SK-N-SH treated with all-trans-retinoic acid at 6 μM for 48 hours (cell line): ENCODE results near the gene RHOA.

Experiments used
- ATAC-seq: fragments of 200-7000 bp; cut with Tn5 transposase; 3 replicates; pipeline ENCODE4 v1.9.1; 2020; ENCODE audit warnings: mild to moderate bottlenecking, moderate library complexity
- ARNTL ChIP-seq: fragments of 450-650 bp; formaldehyde crosslinking; IDR thresholded peaks from 2 replicates; pipeline ENCODE4 v1.5.0; 2020; ENCODE audit warnings: low read depth, mild to moderate bottlenecking, moderate library complexity, borderline replicate concordance
- BACH2 ChIP-seq: fragments of 250-450 bp; sonication (Bioruptor Pico); IDR thresholded peaks from 2 replicates; pipeline ENCODE4 v1.9.0; 2021; ENCODE audit warnings: mild to moderate bottlenecking, borderline replicate concordance
- CREB5 ChIP-seq: fragments of 250-450 bp; sonication (Bioruptor Pico); IDR thresholded peaks from 2 replicates; pipeline ENCODE4 v1.5.1; 2020; ENCODE audit warnings: low read depth, mild to moderate bottlenecking, moderate library complexity
- CSDC2 ChIP-seq: fragments of 250-450 bp; sonication (Bioruptor Pico); IDR thresholded peaks from 2 replicates; pipeline ENCODE4 v1.5.0; 2020; ENCODE audit warnings: mild to moderate bottlenecking, moderate library complexity
- CSRNP3 ChIP-seq: fragments of 250-450 bp; sonication (Bioruptor Pico); IDR thresholded peaks from 2 replicates; pipeline ENCODE4 v1.5.1; 2021; ENCODE audit warnings: mild to moderate bottlenecking, moderate library complexity
- ESRRG ChIP-seq: fragments of 250-450 bp; sonication (Bioruptor Pico); IDR thresholded peaks from 2 replicates; pipeline ENCODE4 v1.6.1; 2021; ENCODE audit warnings: mild to moderate bottlenecking
- GLIS3 ChIP-seq: fragments of 250-450 bp; sonication (Bioruptor Pico); IDR thresholded peaks from 2 replicates; pipeline ENCODE4 v1.5.0; 2020; ENCODE audit warnings: mild to moderate bottlenecking, moderate library complexity
- ISL1 ChIP-seq: fragments of 250-450 bp; sonication (Bioruptor Pico); IDR thresholded peaks from 2 replicates; pipeline ENCODE4 v2.1.2; 2022; ENCODE audit warnings: mild to moderate bottlenecking, moderate library complexity
- OSR1 ChIP-seq: fragments of 250-450 bp; sonication (Bioruptor Pico); IDR thresholded peaks from 2 replicates; pipeline ENCODE4 v1.8.0; 2022; ENCODE audit warnings: moderate library complexity, mild to moderate bottlenecking, inconsistent platforms
- POU6F1 ChIP-seq: fragments of 250-450 bp; sonication (Bioruptor Pico); IDR thresholded peaks from 2 replicates; pipeline ENCODE4 v1.8.0; 2021; ENCODE audit warnings: low read depth, mild to moderate bottlenecking, moderate library complexity, borderline replicate concordance
- PPARA ChIP-seq: fragments of 250-450 bp; sonication (Bioruptor Pico); IDR thresholded peaks from 2 replicates; pipeline ENCODE4 v1.5.0; 2020; ENCODE audit warnings: mild to moderate bottlenecking, borderline replicate concordance
- RARB ChIP-seq: fragments of 250-450 bp; sonication (Bioruptor Pico); IDR thresholded peaks from 2 replicates; pipeline ENCODE4 v1.8.0; 2021; ENCODE audit warnings: mild to moderate bottlenecking, moderate library complexity
- SNAI2 ChIP-seq: fragments of 250-450 bp; sonication (Bioruptor Pico); IDR thresholded peaks from 2 replicates; pipeline ENCODE4 v1.5.0; 2020; ENCODE audit warnings: mild to moderate bottlenecking, moderate library complexity
- TCF4 ChIP-seq: fragments of 250-450 bp; sonication (Bioruptor Pico); IDR thresholded peaks from 2 replicates; pipeline ENCODE4 v1.8.0; 2021; ENCODE audit warnings: mild to moderate bottlenecking, moderate library complexity, borderline replicate concordance
- TOX ChIP-seq: fragments of 250-450 bp; sonication (Bioruptor Pico); IDR thresholded peaks from 2 replicates; pipeline ENCODE4 v1.8.0; 2021; ENCODE audit warnings: mild to moderate bottlenecking, moderate library complexity, borderline replicate concordance
- ZC3H10 ChIP-seq: fragments of 250-450 bp; sonication (Bioruptor Pico); IDR thresholded peaks from 2 replicates; pipeline ENCODE4 v1.5.1; 2021; ENCODE audit warnings: mild to moderate bottlenecking, moderate library complexity
- ZFP3 ChIP-seq: fragments of 250-450 bp; sonication (Bioruptor Pico); IDR thresholded peaks from 2 replicates; pipeline ENCODE4 v1.5.0; 2020; ENCODE audit warnings: mild to moderate bottlenecking, moderate library complexity
- ZFP30 ChIP-seq: fragments of 450-650 bp; formaldehyde crosslinking; IDR thresholded peaks from 2 replicates; pipeline ENCODE4 v1.5.0; 2022; ENCODE audit warnings: mild to moderate bottlenecking, moderate library complexity
- ZNF565 ChIP-seq: fragments of 450-650 bp; formaldehyde crosslinking; conservative IDR thresholded peaks from 2 replicates; pipeline ENCODE4 v1.5.0; 2020; ENCODE audit warnings: low read depth, mild to moderate bottlenecking, moderate library complexity
- ZNF70 ChIP-seq: fragments of 450-650 bp; formaldehyde crosslinking; IDR thresholded peaks from 2 replicates; pipeline ENCODE4 v1.5.0; 2020; ENCODE audit warnings: mild to moderate bottlenecking, moderate library complexity
- TF ChIP-seq, protein P1 (sequence below): fragments of 250-450 bp; sonication (Bioruptor Pico); IDR thresholded peaks from 2 replicates; pipeline ENCODE4 v1.8.0; 2020; ENCODE audit warnings: mild to moderate bottlenecking, moderate library complexity, borderline replicate concordance
- TF ChIP-seq, protein P2 (sequence below): fragments of 250-450 bp; sonication (Bioruptor Pico); IDR thresholded peaks from 2 replicates; pipeline ENCODE4 v1.5.0; 2020; ENCODE audit warnings: mild to moderate bottlenecking, moderate library complexity

The RHOA gene

GRCh38 chr3:49453621-49454020 lies 41.8 kb upstream of the RHOA start:
- no peak for ATAC-seq
- TF ChIP-seq, protein P1, sequence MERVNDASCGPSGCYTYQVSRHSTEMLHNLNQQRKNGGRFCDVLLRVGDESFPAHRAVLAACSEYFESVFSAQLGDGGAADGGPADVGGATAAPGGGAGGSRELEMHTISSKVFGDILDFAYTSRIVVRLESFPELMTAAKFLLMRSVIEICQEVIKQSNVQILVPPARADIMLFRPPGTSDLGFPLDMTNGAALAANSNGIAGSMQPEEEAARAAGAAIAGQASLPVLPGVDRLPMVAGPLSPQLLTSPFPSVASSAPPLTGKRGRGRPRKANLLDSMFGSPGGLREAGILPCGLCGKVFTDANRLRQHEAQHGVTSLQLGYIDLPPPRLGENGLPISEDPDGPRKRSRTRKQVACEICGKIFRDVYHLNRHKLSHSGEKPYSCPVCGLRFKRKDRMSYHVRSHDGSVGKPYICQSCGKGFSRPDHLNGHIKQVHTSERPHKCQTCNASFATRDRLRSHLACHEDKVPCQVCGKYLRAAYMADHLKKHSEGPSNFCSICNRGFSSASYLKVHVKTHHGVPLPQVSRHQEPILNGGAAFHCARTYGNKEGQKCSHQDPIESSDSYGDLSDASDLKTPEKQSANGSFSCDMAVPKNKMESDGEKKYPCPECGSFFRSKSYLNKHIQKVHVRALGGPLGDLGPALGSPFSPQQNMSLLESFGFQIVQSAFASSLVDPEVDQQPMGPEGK (CRISPR knock-in tag), result no peak
- TF ChIP-seq BACH2 (CRISPR knock-in tag) (no peak), CSDC2 (CRISPR knock-in tag) (no peak), ESRRG (CRISPR knock-in tag) (no peak), ISL1 (CRISPR knock-in tag) (no peak), CSRNP3 (CRISPR knock-in tag) (no peak), GLIS3 (CRISPR knock-in tag) (no peak), ZFP30 (no peak), TCF4 (CRISPR knock-in tag) (no peak), PPARA (CRISPR knock-in tag) (no peak), ZFP3 (CRISPR knock-in tag) (no peak), POU6F1 (CRISPR knock-in tag) (no peak), OSR1 (no peak), TOX (CRISPR knock-in tag) (no peak), ZNF565 (CRISPR knock-in tag) (no peak), ARNTL (no peak), ZNF70 (no peak), ZC3H10 (no peak), RARB (CRISPR knock-in tag) (no peak)

GRCh38 chr3:49445391-49445790 lies 33.6 kb upstream of the RHOA start:
- ATAC-seq, result no peak

GRCh38 chr3:49434731-49435130 lies 23.0 kb upstream of the RHOA start:
- TF ChIP-seq SNAI2 (CRISPR knock-in tag), result no peak
- no peak for TF ChIP-seq POU6F1 (CRISPR knock-in tag)
- no peak for TF ChIP-seq GLIS3 (CRISPR knock-in tag)
- no peak for TF ChIP-seq BACH2 (CRISPR knock-in tag)
- TF ChIP-seq RARB (CRISPR knock-in tag), result no peak
- TF ChIP-seq ZNF70, result no peak
- TF ChIP-seq CREB5 (CRISPR knock-in tag), result no peak
- no peak for TF ChIP-seq ZC3H10
- no peak for TF ChIP-seq OSR1
- TF ChIP-seq, protein P1 (CRISPR knock-in tag), result no peak
- no peak for ATAC-seq

More at GRCh38 chr3:49445391-49445790, 33.6 kb upstream of the RHOA start:
- no peak for TF ChIP-seq PPARA (CRISPR knock-in tag)
- TF ChIP-seq ISL1 (CRISPR knock-in tag), result no peak
- no peak for TF ChIP-seq ZNF70
- TF ChIP-seq, protein P2, sequence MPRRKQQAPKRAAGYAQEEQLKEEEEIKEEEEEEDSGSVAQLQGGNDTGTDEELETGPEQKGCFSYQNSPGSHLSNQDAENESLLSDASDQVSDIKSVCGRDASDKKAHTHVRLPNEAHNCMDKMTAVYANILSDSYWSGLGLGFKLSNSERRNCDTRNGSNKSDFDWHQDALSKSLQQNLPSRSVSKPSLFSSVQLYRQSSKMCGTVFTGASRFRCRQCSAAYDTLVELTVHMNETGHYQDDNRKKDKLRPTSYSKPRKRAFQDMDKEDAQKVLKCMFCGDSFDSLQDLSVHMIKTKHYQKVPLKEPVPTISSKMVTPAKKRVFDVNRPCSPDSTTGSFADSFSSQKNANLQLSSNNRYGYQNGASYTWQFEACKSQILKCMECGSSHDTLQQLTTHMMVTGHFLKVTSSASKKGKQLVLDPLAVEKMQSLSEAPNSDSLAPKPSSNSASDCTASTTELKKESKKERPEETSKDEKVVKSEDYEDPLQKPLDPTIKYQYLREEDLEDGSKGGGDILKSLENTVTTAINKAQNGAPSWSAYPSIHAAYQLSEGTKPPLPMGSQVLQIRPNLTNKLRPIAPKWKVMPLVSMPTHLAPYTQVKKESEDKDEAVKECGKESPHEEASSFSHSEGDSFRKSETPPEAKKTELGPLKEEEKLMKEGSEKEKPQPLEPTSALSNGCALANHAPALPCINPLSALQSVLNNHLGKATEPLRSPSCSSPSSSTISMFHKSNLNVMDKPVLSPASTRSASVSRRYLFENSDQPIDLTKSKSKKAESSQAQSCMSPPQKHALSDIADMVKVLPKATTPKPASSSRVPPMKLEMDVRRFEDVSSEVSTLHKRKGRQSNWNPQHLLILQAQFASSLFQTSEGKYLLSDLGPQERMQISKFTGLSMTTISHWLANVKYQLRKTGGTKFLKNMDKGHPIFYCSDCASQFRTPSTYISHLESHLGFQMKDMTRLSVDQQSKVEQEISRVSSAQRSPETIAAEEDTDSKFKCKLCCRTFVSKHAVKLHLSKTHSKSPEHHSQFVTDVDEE, result no peak
